RWPE1 (cell line): Measurements from ENCODE around the gene RHBDL3.
"Not testable (repeated sequence)": the region's sequence is repeated elsewhere in the genome, so short reads cannot be mapped to it uniquely, and the experiment has no call there.

Source experiments
- CTCF ChIA-PET: fragments of 350-600 bp; sonication (Branson Sonifier 250); formaldehyde crosslinking; extraction: SDS; loops from one replicate; lab custom pipeline; 2021; lab: Yijun Ruan, JAX
- POLR2A ChIA-PET: fragments of 400-600 bp; formaldehyde crosslinking; extraction: SDS; loops from one replicate; lab custom pipeline; 2020; ENCODE audit warnings: antibody characterized with exemption; ENCODE audit not compliant: low non-redundant PET; lab: Yijun Ruan, JAX
- DNase-seq: peaks from one replicate; pipeline ENCODE4 v3.0.0; 2012; ENCODE audit warnings: low spot score
- H3K27ac ChIP-seq: fragments of 450-650 bp; 2 replicates; pipeline ENCODE4 v1.5.1; 2017
- TF ChIP-seq, protein P1 (sequence below): fragments of 450-650 bp; conservative IDR thresholded peaks from 2 replicates; pipeline ENCODE4 v1.5.1; 2017; ENCODE audit warnings: low read depth, mild to moderate bottlenecking

Gene RHBDL3

DNA sequence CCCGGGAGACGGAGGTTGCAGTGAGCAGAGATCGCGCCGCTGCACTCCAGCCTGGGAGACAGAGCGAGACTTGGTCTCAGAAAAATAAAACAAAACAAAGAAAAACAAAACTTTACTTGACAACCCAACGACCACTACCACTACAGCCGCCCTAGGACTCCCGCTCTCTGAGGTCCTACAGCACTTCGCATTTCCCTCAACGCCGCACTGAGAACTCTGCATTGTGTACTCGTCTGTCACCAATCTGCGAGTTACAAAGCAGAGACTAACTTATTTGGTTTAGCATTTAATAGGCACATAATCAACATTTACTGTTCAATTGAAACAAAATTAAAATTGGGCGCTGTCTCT lies 83.8 kb downstream of the RHBDL3 start:
- CTCF ChIA-PET, result no interaction called here
- POLR2A ChIA-PET, result no interaction called here

DNA sequence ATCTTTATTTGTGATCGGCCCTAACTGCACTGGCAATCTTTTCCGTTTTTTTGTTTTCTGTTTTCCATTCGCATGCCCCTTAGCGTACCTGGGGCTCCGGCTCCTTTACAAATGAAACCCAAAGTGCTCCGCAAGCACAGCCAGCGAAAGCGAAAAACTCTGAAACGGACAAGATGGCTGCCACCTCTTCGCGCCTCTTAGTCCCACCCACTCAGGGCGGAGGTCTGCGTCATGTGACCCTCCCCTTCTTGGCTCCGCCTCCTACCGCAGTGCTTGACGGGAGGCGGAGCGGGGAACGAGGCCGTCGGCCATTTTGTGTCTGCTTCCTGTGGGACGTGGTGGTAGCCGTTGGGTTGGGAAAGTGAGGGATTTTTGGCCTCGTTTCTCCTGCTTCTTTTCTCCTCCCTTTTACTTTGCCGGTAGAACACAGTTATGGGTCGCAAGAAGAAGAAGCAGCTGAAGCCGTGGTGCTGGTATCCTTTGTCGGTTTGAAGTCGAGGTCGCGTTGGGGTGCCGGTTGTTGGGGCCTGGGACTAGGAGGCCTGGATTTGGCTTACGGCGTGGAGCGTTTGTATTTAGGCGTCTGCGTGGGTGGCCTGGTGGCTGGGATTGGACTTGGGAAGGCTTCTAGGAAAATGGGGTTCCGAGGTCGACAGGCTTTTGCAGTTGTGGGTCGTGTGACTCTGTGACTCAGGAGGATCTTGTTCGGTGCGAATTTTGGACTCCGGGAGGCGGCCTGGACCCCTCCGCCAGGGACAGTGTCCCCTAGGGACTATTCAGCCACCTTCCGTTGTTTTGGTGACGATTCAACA lies 84.4 kb downstream of the RHBDL3 start, which contains the start of gene ZNF207:
TSS of gene ZNF207 (plus strand) at position 304 of the 812 bp plus-strand sequence. CDS start at position 433, 129 bp downstream.
- peak within 1 kb of the TSS; percentile 90 for H3K27ac ChIP-seq
- DNase-seq, result peak; percentile 93
- ChIA-PET CTCF (interaction anchor here (0.7 kb wide), 1 partner anchor 17 kb away, joined by 4 read pairs; no protein-coding TSS in a partner anchor), POLR2A (no interaction called here)
- TF ChIP-seq, protein P1, sequence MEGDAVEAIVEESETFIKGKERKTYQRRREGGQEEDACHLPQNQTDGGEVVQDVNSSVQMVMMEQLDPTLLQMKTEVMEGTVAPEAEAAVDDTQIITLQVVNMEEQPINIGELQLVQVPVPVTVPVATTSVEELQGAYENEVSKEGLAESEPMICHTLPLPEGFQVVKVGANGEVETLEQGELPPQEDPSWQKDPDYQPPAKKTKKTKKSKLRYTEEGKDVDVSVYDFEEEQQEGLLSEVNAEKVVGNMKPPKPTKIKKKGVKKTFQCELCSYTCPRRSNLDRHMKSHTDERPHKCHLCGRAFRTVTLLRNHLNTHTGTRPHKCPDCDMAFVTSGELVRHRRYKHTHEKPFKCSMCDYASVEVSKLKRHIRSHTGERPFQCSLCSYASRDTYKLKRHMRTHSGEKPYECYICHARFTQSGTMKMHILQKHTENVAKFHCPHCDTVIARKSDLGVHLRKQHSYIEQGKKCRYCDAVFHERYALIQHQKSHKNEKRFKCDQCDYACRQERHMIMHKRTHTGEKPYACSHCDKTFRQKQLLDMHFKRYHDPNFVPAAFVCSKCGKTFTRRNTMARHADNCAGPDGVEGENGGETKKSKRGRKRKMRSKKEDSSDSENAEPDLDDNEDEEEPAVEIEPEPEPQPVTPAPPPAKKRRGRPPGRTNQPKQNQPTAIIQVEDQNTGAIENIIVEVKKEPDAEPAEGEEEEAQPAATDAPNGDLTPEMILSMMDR, result no peak

More for the DNA sequence above, 83.8 kb downstream of the RHBDL3 start:
- DNase-seq, result no peak
- peak overlapping the region; percentile 90 for H3K27ac ChIP-seq
- TF ChIP-seq, protein P1, result no peak

DNA sequence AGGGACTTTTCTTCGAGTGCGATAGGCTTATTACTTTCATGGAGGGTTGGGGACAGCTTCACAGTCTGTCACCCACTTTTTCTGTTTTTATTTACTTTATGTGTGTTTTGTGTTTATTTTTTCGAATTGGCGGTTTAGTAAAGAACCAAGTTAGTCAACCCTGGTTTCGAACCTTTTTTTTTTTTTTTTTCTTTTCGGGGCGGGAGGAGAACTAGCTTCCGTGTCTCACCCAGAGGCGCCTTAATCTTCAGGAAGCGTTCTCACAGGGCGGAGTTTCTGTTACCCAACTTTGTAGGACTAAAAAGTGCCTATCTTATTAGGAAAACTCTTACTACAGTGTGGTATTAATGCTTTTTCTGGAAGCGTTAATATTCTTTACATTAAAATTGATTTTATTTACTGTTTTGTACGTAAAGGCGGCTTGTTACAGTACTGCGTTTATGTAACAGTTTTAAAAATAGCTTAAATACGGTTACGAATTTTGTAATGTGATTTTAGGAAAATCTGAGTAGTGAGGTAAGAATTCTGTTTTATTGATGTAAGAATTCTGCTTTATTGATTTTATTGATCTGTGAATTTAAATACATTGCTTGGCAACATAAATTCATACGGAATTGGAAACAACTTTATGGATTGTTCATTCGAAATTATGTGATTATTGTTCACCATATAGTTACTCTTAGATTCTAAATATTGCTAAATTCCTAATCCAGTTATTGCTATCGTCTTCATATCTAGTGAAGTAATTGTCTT lies 85.2 kb downstream of the RHBDL3 start:
- CTCF ChIA-PET, result interaction anchor here (0.8 kb wide), 1 partner anchor 15 kb away, joined by 3 read pairs; no protein-coding TSS in a partner anchor
- no peak for DNase-seq
- POLR2A ChIA-PET, result interaction anchor here (0.5 kb wide), 1 partner anchor 114 kb away, joined by 10 read pairs; no protein-coding TSS in a partner anchor
- TF ChIP-seq, protein P1, result no peak
- peak overlapping the region; percentile 90 for H3K27ac ChIP-seq

DNA sequence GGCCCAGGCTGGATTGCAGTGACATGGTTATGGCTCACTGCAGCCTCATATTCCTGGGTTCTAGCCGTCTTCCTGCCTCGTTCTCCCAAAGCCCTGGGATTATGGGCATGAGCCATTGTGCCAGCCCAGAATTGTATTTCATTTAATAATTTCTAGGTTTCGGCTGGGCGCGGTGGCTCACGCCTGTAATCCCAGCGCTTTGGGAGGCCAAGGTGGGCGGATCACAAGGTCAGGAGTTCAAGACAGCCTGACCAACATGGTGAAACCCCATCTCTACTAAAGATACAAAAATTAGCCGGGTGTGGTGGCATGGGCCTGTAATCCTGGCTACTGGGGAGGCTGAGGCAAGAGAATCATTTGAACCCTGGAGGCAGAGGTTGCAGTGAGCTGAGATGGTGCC lies 87.1 kb downstream of the RHBDL3 start:
- DNase-seq, CTCF ChIA-PET, POLR2A ChIA-PET: not testable (repeated sequence)
- H3K27ac ChIP-seq, result peak overlapping the region; percentile 42

DNA sequence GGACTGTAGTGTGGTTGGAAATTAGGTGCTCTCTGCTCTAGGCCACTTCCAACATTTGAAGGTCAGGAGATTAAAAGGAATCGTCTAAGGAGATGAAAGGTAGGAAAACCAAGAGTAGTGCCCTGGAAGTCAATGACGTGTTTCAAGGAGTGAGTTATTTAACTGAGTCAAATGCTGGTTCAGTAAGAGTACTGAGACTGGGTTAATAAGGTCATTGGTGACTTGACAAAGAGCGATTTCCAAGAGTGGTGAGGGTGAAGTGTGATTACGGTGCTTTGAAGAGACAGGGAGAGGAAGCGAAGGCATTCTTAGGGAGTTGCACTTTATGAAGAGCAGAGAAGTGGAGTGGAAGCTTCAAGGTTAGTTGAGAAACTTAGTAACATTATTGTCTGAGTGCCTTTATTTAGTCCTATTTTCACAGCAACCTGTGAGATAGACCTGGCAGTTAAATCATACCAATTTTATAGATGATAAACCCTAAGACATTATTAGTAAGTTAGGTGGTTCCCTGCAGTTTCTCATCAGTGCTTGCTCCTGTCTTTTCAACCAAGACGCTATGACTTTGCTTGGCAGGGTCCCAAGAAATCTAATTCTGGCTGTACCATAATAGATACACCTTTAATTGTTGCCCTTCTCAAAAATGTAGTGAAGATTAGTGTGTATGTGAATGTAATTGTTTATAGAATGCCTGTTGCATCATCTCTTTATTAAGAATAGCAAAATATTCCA lies 90.2 kb downstream of the RHBDL3 start:
- TF ChIP-seq, protein P1, result no peak
- no peak overlapping the region for H3K27ac ChIP-seq
- POLR2A ChIA-PET, result no interaction called here
- CTCF ChIA-PET, result no interaction called here
- no peak for DNase-seq

DNA sequence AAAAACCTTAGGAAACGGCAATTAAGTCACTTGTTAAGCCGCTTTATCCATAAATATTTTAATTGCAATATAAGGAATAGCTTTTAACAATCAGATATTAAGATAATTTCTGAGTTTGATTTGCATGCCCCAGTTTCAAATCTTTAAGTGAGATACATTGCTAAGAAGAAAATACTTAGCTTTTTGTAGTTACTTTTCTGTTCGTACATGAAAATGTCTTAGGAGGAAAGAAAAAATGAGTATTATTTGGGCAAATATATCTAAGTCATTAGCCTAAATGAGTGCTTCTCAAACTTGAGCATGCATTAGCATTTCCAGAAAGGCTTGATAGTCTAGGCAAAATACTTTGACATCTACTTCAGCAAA lies 90.7 kb downstream of the RHBDL3 start:
- DNase-seq, result no peak
- CTCF ChIA-PET, result no interaction called here
- no peak overlapping the region for H3K27ac ChIP-seq
- POLR2A ChIA-PET, result no interaction called here
- TF ChIP-seq, protein P1, result no peak
